Stomach (tissue), 19 donors: ENCODE data around the gene STX18. TPM values are rescaled to one million over a fixed set of nuclear protein-coding genes. Genes with fewer than 3 reads are reported as not detected.

Source experiments
- DNase-seq, 2 donors: peaks; one replicate each; pipeline versions ENCODE4 v3.0.0 to v3.0.0-alpha.2; 2013 to 2019
- H3K27ac ChIP-seq, 5 donors: fragments of 200-600 bp in 4 of 5; sonication (generic) in 4 of 5; one replicate each; pipeline ENCODE4 v1.5.1; 2013 to 2019; ENCODE audit warnings: mild to moderate bottlenecking in 1 of 5, moderate library complexity in 1 of 5
- H3K27me3 ChIP-seq, 3 donors: fragments of 200-600 bp; sonication (generic); one replicate each; pipeline ENCODE4 v1.5.1; 2017 to 2019; ENCODE audit warnings: mixed run types in 1 of 3
- H3K36me3 ChIP-seq, 4 donors: fragments of 200-600 bp; sonication (generic); 1 replicate in 3 of 4; 2 replicates in 1 of 4; pipeline ENCODE4 v1.5.1; 2016 to 2019
- H3K4me1 ChIP-seq, 4 donors: fragments of 200-600 bp; sonication (generic); one replicate each; pipeline ENCODE4 v1.5.1; 2016 to 2019
- H3K4me3 ChIP-seq, 4 donors: fragments of 200-600 bp; sonication (generic) in 3 of 4; one replicate each; pipeline ENCODE4 v1.5.1; 2016 to 2019; ENCODE audit warnings: mild to moderate bottlenecking in 1 of 4
- H3K9me3 ChIP-seq, 4 donors: fragments of 200-600 bp; sonication (generic); one replicate each; pipeline ENCODE4 v1.5.1; 2016 to 2019
- CTCF ChIP-seq, 7 experiments: fragments of 450-650 bp in 4 of 7; fragments of 200-600 bp in 3 of 7; sonication (generic) in 3 of 7; IDR thresholded peaks; one replicate each; pipeline ENCODE4 v1.5.1; 2016 to 2019; ENCODE audit warnings: antibody characterized with exemption in 7 of 7, control low read depth in 2 of 7, mild to moderate bottlenecking in 1 of 7
- EP300 ChIP-seq: sonication (generic); formaldehyde crosslinking; IDR thresholded peaks from one replicate; pipeline ENCODE4 v1.6.1; 2017; ENCODE audit warnings: antibody characterized with exemption
- POLR2A ChIP-seq, 4 donors: fragments of 450-650 bp; IDR thresholded peaks; one replicate each; pipeline ENCODE4 v1.6.1; 2016; ENCODE audit warnings: antibody characterized with exemption in 4 of 4, control low read depth in 2 of 4, mild to moderate bottlenecking in 1 of 4, moderate library complexity in 1 of 4
- POLR2AphosphoS5 ChIP-seq, 3 donors: sonication (generic); formaldehyde crosslinking; IDR thresholded peaks; one replicate each; pipeline ENCODE4 v1.6.1; 2016; ENCODE audit warnings: antibody characterized with exemption in 3 of 3
- WGBS, 5 donors: extraction: QIAGEN DNeasy Blood & Tissue Kit in 3 of 5; methylation state at CpG; one replicate each; pipeline versions ENCODE4 v1.1.5 to v1.1.7; 2013 to 2018; 5-methylcytosine and 5-hydroxymethylcytosine counted together
- intact Hi-C: fragments of 100-400 bp; cut with DNase I; formaldehyde crosslinking; loops from one replicate; pipeline ENCODE4 v1.15.1; 2023; ENCODE audit warnings: low total_unique reads
- long read RNA-seq, 10 donors: transcript quantifications; one replicate each; lab custom pipeline, GENCODE V29; 2026
- polyA plus RNA-seq, 3 donors: library from polyadenylated mRNA; stranded (reverse); fragments of 200-250 nt; gene quantifications; one replicate each; pipeline ENCODE4 v1.2.3, GENCODE V29; 2013
- total RNA-seq, 5 donors: library from RNA; depleted of rRNA; stranded (reverse); fragments of >200 nt; gene quantifications; one replicate each; pipeline versions ENCODE4 v1.1.0 to v1.2.3, GENCODE V29; 2014 to 2016
- donor health status: healthy with polysubstance abuse.
- donor health status: Bipolar disorder and iron deficiency.
- donor health status: healthy.

STX18 gene
- total RNA-seq (10 to 100 TPM; 17.1 to 91.6 (median 35.8) TPM), polyA plus RNA-seq (10 to 100 TPM; 19.4 to 28.3 (median 24.4) TPM)
- long read RNA-seq, donor 1, transcript STX18-201 (11 exons, 2,138 nt), result major isoform, 5 of 5 reads
- long read RNA-seq, donor 1, partial matches to known transcripts, result 0 of 5 reads
- long read RNA-seq, donor 1, other reads (novel, unspliced or antisense), result 0 of 5 reads
- long read RNA-seq, donor 2, partial matches to known transcripts, result 16 of 20 reads
- long read RNA-seq, donor 2, other reads (novel, unspliced or antisense), result 0 of 20 reads
- long read RNA-seq, donor 3, partial matches to known transcripts, result 0 of 4 reads
- long read RNA-seq, donor 3, other reads (novel, unspliced or antisense), result 0 of 4 reads
- long read RNA-seq, donor 4, partial matches to known transcripts, result 0 of 1 reads
- long read RNA-seq, donor 4, other reads (novel, unspliced or antisense), result 0 of 1 reads
- long read RNA-seq, donor 5, transcript STX18-201 (11 exons, 2,138 nt), result major isoform, 10 of 17 reads
- long read RNA-seq, donor 5, partial matches to known transcripts, result 5 of 17 reads
- long read RNA-seq, donor 5, other reads (novel, unspliced or antisense), result 0 of 17 reads
- long read RNA-seq, donor 6, result 0 reads
- long read RNA-seq, donor 7, transcript STX18-201 (11 exons, 2,138 nt), result major isoform, 12 of 18 reads
- long read RNA-seq, donor 7, partial matches to known transcripts, result 6 of 18 reads
- long read RNA-seq, donor 7, other reads (novel, unspliced or antisense), result 0 of 18 reads
- long read RNA-seq, donor 8, transcript STX18-201 (11 exons, 2,138 nt), result major isoform, 5 of 13 reads
- long read RNA-seq, donor 8, partial matches to known transcripts, result 5 of 13 reads
- long read RNA-seq, donor 8, other reads (novel, unspliced or antisense), result 0 of 13 reads
- long read RNA-seq, donor 9, partial matches to known transcripts, result 0 of 2 reads
- long read RNA-seq, donor 9, other reads (novel, unspliced or antisense), result 0 of 2 reads
- long read RNA-seq, donor 10, partial matches to known transcripts, result 0 of 3 reads
- long read RNA-seq, donor 10, other reads (novel, unspliced or antisense), result 0 of 3 reads

GRCh38 chr4:4541661-4542570 is at the start of gene STX18:
Gene STX18, minus strand, starts transcription at chr4:4542048. Its CDS starts 84 bp downstream, at chr4:4541964.
- H3K4me3 ChIP-seq, result peak within 1 kb of the TSS; percentile 81 to 99 (median 92)
- H3K36me3 ChIP-seq, result peaks cover 0 to 15% (median 8%) of the 10 kb centered on the region in 4 donors
- DNase-seq, result peak; percentile 90 to 97
- 0 to 1% (median 0%) methylated on average over 42 to 76 of the region's 76 CpGs for WGBS, 5 donors
- H3K27me3 ChIP-seq, result no peaks in the 10 kb centered on the region
- no peak for TF ChIP-seq EP300
- TF ChIP-seq CTCF (IDR thresholded peaks at IDR 0.05), result peak in 1 of 7 experiments; percentile 29
- TF ChIP-seq POLR2AphosphoS5 (IDR thresholded peaks at IDR 0.05), result peak; percentile 69 to 97 (median 90)
- TF ChIP-seq POLR2A (IDR thresholded peaks at IDR 0.05), result peak in 1 of 4 donors; percentile 51
- H3K27ac ChIP-seq, result peak within 1 kb of the TSS; percentile 74 to 94 (median 91)
- no peaks in the 10 kb centered on the region for H3K9me3 ChIP-seq
- intact Hi-C loops, result no loop called here
- H3K4me1 ChIP-seq, result peaks cover 23 to 56% (median 50%) of the 10 kb centered on the region in 4 donors

- TF ChIP-seq EP300 (no peak), POLR2AphosphoS5 (IDR thresholded peaks at IDR 0.05) (no peak)
- H3K9me3 ChIP-seq, result peaks cover 0 to 27% (median 7%) of the 10 kb centered on the region in 4 donors
- peaks cover 0 to under 1% (median 0%) of the 10 kb centered on the region in 4 donors for H3K36me3 ChIP-seq
- intact Hi-C loops, result no loop called here
- H3K27me3 ChIP-seq, result no peaks in the 10 kb centered on the region
- no peak overlapping the region for H3K4me3 ChIP-seq
- no peak for DNase-seq
- 86 to 93% (median 89%) methylated on average over 4 of the region's 4 CpGs for WGBS, 5 donors
- no peaks in the 10 kb centered on the region for H3K4me1 ChIP-seq
- H3K27ac ChIP-seq, result no peak overlapping the region
These were observed 49.2 kb upstream of the STX18 start for GRCh38 chr4:4591071-4591470.

- no peaks in the 10 kb centered on the region for H3K4me1 ChIP-seq
These were observed 48.7 kb upstream of the STX18 start for GRCh38 chr4:4590546-4590945.

More at GRCh38 chr4:4590546-4590945, 48.7 kb upstream of the STX18 start:
- Histone ChIP-seq H3K27ac (no peak overlapping the region), H3K36me3 (no peaks in the 10 kb centered on the region), H3K27me3 (no peaks in the 10 kb centered on the region), H3K9me3 (peaks cover 0 to 22% (median 6%) of the 10 kb centered on the region in 4 donors), H3K4me3 (no peak overlapping the region)
- no peak for TF ChIP-seq POLR2A (IDR thresholded peaks at IDR 0.05)
- TF ChIP-seq EP300, result no peak
- no peak for TF ChIP-seq POLR2AphosphoS5 (IDR thresholded peaks at IDR 0.05)
- TF ChIP-seq CTCF (IDR thresholded peaks at IDR 0.05), result no peak
- 72 to 86% (median 76%) methylated on average over 7 of the region's 7 CpGs for WGBS, 5 donors
- no peak for DNase-seq
- intact Hi-C loops, result no loop called here
